Measurements from ENCODE around the gene FBXL7.

GRCh38 chr5:15899481-15899880 lies 399.5 kb downstream of the FBXL7 start:
- TF ChIP-seq ZNF24 (IDR thresholded peaks at IDR 0.05) (no peak), POLR2A (conservative IDR thresholded peaks at IDR 0.05) (no peak), NR2C2 (CRISPR knock-in tag; IDR thresholded peaks at IDR 0.05) (no peak), NR2C2 (tag; IDR thresholded peaks at IDR 0.05) (no peak), ZBTB33 (CRISPR knock-in tag; IDR thresholded peaks at IDR 0.05) (no peak), STAT6 (CRISPR knock-in tag; IDR thresholded peaks at IDR 0.05) (no peak), MYNN (IDR thresholded peaks at IDR 0.05) (no peak), MYNN (CRISPR knock-in tag; IDR thresholded peaks at IDR 0.05) (no peak), KLF13 (tag; IDR thresholded peaks at IDR 0.05; ENCODE audit: borderline replicate concordance, low read depth) (no peak), CEBPB (tag; IDR thresholded peaks at IDR 0.05) (no peak), MEIS2 (IDR thresholded peaks at IDR 0.05; ENCODE audit: partially characterized antibody) (no peak)

Data from K562 (cell line).